ENCODE data around the gene TANGO6.
A peak's percentile ranks its signal among the peaks of the same experiment; 100 is the strongest.

Gene TANGO6

DNA sequence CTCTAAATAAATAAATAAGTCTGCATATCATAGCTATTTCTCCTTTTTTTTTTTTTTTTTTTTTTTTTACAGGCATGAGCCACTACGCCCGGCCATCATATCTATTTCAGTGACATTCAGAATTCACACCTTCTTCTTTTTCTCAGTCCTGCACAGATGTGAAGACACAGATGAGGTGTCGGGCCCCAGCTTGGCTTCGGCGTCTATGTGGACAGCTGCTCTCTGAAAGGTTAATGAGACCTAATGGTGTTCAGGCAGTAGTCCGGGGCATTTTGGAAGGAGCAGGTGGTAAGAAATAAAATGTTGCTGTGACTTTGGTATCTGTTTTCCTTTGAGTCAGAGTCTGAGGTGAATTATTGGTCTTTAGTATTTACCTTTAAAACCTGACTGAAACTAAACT is 23.6 kb downstream of the TANGO6 start:
- no peak for DNase-seq (ENCODE audit: low spot score)

DNA sequence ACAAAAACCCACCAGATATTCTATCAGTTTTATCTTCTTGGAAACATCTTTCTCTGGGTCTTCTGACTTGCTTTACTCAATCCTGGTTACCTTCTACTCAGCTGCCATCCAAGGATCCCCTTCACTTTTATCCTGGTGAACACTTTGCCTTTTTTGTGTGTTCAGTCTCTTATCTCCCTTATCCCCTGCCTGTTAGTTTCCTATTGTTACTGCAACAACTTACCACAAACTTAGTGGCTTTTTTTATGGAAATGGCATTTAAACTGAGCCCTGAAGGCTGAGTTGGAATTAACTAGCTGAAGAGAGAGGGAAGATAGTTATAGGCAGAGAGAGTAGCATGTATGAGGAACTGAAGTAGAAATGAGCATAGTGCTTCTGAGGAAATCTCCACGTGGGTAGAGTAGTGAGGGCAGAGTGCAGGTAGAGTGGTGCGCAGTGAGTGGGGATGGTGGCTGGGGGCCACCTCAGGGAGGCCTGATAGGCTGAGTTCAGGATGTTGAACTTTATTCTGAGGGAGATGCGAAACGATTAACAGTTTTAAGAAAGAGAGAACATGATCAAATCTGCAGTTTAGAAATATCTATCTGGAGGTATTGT is 26.3 kb downstream of the TANGO6 start:
- no peak for DNase-seq (ENCODE audit: low spot score)

DNA sequence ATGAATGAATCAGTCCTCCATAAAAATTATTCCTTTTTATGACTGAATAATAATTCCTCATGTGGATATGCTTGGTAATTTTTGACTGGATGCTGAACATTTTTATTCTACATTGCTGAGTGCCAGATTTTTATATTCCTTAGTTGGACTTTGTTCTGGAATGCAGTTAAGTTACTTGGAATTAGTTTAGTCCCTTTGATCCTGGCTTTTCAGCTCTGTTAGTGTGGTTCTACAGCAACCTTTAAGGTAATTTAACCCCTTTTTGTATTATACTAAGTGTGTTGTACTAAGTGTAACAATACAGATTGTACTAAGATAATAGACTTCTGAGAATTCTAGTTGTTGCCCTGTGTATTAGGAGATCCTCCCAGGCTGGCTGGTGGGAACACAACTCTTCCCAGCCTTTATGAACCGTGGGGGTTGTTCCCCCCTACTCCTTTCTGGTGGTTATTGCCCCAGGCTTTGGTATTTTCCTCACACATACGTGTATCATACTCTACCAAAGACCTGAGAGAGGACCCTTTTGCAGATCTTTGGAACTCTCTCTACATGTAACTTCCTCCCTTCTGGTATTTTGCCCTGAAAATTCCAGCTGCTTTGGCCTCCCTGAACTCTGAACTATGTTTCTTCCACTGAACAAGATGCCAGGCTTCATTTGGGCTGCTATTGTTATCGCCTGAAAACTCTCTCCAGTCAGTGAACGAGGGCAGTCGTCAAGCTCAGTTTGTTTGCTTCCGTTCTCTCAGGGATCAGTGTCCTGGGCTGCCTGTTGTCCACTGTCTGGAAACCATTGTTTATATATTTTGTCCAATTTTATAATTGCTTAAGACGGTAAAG is 30.5 kb downstream of the TANGO6 start:
- no peak for DNase-seq (ENCODE audit: low spot score)

DNA sequence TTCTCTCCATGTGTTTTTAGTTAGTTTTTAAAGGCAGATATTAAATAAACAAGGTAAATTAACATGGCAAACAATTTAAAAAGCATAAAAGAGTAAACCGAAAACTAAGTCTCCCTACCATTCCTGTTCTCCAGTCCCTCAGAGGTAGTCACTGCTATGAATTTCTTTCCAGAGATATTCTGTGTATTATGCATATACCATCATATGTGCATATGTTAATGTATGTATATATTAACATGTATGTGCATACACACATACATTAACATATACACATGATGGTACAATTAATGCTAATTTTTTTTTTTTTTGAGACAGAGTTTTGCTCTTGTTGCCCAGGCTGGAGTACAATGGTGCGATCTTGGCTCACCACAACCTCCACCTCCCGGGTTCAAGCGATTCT is 32.5 kb downstream of the TANGO6 start:
- DNase-seq (ENCODE audit: low spot score) = no peak

DNA sequence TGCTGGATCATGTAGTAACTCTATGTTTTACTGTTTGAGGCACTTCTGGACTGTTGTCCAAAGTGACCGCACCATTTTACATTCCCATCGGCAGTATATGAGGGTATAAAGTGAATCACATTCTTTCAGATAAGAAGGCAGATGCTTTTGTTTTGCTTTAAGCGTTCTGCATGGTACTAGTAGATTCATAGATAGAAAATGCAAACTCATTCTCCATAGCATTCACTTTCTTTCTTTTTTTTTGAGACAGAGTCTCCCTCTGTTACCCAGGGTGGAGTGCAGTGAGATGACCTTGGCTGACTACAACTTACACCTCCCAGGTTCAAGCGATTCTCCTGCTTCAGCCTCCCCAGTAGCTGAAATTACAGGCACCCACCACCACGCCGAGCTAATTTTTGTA is 40.4 kb downstream of the TANGO6 start:
- DNase-seq (ENCODE audit: low spot score) = no peak

DNA sequence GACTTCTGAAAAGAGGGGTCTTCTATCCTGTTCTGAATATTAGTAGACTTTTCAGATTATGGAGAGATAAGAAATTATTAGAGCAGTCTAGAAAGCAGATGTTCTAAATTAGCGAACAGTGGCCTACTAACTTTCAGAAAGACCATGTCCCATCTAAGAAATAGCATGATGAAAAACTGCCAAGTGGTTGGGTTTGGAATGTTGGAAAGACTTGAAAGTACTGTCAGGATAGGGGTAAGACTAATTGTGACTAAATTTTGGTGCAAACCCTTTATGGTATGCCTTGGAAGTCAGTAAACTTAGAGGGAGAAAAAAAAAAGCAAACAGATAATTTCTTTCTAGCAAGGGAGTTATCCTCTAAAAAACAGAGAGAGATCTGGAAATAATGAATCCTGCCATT is 41.1 kb downstream of the TANGO6 start:
- DNase-seq (ENCODE audit: low spot score) = no peak

DNA sequence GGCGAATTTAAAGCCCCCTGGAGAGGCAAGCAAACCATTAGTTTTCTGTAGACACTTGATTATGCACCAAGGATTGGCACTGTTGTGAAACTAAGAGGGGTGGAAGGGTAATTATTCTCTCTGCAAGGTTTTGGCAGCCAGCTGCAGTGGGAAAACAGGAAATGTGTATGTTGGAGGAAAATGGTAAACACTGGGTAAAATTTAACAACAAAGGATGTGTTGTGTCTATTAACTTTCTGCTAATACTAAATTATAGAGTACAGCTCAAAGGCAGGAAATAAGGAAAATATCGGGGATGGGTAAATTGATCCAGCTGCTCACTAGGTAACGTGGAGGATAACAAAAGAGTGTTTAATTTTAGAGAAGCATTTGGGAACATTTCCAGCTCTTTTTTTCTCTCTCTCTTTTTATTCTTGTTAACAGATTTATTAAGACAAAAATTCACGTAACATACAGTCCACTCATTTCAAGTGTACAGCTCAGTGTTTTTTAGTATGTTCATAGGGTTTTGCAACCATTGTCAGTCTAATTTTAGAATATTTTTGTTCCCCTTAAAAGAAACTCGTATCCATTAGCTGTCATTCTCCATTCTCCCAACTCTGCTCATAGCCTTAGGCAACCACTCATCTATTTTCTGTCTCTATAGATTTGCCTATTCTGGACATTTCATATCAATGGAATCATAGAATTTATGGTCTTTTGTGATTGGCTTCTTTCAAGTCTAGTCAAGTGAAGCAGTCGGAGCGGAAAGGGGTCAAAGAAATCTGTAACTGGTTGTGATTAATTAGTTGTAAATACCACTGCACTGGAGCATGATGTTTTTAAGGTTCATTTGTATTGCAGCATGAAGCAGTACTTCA is 41.8 kb downstream of the TANGO6 start:
- DNase-seq (ENCODE audit: low spot score) = no peak

DNA sequence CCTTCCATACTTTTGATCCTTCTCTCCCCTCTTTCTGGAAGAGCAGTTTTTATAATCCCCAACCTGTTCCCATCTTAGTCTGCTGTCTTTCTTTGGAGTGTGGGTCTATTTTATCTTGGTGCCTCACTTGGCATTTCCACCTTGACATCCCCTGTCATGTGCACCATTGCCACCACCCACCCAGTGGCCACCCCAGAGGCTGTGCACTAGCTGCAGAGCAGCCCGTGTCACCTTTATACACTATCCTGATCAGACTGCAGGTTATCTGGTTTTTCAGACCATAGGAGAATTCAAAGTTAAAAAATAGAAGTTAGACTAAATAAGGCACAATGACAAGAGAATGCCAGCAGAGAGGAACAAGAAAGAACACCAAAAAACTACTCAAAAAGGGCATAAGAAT is 43.8 kb downstream of the TANGO6 start:
- no peak for DNase-seq (ENCODE audit: low spot score)

DNA sequence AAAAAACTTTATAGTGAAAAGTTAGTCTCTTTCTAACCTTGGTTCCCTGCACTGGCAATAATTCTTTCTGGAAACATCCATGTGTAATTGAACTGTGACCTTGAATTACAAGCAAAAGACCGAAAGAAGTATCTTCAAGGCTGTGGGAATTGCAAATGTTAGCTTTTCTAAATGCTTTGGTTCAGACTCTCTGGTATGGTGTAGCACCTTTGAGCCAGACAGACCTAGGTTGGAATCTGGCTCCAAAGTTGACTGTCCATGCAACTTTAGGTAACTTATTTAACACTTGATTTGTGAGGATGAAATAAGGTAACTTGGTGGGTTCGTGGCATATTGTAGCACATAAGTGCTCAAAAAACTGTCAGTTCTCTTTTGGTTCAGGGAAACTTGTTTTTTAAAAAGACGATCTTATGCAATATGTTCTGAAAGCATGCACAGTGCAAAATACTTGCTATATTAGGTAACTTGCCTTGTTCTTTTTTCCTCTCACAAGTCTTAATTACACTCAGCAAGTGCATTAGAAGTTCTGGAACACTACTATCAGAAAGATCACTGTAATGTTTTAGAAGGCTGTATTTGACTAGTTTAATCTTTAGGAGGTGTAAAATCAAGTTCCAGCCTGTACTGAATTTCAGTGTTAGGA is 46.3 kb downstream of the TANGO6 start:
- no peak for DNase-seq (ENCODE audit: low spot score)

DNA sequence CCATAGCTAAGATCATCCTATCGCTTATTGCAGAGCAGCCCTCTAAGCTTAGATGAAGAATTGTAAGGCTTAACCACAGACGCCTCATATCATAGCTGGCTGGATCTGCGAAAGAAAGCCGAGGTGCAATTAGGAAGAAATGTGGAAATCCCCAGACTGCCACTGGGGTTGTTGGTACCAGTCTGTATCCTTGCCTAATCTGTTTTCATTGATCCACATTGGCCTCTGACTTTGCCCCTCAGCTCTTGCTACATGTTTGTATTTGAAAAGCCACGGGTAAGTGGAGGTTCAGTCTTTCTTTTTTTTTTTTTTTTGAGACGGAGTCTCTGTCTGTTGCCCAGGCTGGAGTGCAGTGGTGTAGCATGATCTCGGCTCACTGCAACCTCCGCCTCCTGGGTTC is 48.9 kb downstream of the TANGO6 start:
- no peak for DNase-seq (ENCODE audit: low spot score)

DNA sequence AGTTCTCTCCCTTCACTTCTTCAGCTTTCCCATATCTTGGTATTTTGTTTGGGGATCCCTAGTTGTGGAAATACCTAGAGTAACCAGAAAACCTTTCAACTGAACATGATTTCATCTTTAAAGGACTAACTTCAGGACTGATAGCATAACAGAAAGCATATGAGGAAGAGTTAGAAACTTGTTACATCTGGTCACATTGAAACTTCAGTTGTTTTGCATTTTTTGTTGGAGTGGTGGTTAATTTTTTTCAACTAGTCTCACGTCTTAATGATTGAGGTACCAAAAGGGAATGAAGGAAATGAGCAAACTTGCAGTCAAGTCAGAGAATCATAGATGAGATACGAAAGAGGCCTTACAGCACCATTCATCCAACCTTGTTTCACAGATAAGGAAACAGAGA is 49.6 kb downstream of the TANGO6 start:
- no peak for DNase-seq (ENCODE audit: low spot score)

DNA sequence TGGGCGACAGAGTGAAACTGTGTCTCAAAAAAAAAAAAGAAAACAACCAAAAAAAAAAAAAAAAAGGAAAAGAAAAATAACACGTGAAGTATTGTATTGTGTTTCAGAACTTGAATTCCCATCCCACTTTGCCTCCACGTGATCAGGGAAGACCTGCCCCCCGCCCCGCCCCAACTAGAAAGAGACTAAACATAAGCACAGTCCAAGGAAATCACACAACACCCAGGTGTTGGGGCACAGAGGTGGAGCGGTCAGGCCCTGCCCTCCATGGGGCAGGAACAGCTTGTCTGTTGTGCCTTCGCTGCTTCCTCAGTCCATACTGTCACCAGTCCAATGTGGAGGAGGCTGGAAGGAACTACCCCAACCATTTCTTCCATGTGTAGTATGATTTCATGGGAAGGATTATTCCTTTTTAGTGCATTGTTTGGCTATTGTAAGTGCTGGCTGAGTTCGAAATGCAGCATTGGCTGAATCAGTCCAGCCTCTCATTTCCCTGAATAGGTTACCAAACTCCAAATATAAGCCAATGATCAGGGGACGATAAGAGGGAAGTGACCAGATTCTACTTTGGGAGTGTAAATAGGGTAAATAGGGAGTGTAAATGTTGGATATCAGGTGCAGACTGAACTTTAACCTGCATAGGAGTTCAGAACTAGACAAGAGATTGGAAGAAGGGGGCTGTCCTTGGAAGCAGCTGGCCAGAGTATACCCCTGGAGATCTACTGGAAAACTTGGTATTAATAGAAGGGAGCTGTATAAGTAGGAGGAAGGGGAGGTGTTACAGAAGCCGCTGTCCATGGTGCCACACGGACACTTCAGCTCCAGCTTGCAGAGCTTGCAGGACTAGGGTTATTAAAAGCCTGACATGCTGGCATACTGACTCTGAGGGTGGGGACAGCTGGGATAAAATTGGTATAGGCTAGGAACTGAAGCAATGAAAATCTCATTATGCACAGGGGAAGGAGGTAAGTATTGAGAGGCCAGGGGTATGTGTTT is 50.7 kb downstream of the TANGO6 start:
- DNase-seq (ENCODE audit: low spot score) = no peak

DNA sequence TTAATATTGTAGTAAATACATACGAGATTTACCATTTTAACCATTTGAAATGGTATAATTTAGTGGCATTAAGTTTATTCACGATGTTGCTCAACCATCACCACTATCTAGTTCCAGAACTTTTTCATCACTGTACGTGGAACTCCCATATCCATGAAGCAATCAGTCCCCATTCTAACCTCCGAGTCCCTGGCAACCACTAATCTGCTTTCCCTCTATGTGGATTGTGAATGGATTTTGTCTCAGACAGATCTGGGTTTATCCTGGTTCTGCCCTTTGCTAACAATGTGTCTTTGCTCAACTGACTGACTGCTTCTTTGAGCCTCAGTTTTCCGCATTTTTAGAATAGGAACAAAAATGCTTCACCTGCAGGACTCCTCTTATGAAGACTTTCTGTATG is 51.4 kb downstream of the TANGO6 start:
- DNase-seq (ENCODE audit: low spot score) = no peak

DNA sequence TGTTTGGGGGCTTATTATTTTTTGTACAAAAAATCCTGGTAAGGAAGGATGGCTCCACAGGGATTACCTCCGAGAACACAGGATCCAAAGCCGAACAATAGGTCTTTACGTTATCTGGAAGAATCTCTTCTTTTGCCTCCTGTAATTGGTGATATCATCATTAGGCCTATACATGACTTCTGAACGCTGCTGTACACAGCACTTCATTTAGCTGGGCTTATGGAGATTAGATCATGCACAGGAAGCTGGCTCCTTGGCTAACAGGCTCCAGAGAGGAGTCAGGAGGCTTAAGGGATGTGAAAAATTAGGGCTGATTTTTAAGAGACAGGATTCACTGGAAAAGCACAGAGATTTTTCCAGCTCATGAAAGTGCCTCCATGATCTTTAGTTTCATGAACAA is 54.7 kb downstream of the TANGO6 start:
- DNase-seq (ENCODE audit: low spot score) = no peak

DNA sequence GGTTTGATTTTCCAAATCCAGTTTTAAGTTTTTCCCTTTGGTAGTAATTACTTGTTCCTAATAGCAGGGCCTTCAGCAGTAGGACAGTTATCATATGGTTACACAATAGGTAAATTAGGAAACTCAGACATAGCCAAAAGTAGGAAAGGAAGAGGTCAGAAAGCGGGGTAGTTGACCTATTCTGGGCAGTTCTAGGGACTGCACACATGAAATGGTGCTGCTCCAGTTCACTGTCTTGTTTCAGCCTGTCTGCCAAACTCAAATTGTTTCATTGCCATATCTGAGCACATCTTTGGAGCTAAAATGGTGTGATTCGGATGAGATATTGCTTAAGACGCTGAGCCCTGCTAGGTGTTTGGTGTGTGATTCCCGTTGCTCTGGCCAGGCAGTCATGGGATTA is 56.7 kb downstream of the TANGO6 start:
- DNase-seq (ENCODE audit: low spot score) = no peak

DNA sequence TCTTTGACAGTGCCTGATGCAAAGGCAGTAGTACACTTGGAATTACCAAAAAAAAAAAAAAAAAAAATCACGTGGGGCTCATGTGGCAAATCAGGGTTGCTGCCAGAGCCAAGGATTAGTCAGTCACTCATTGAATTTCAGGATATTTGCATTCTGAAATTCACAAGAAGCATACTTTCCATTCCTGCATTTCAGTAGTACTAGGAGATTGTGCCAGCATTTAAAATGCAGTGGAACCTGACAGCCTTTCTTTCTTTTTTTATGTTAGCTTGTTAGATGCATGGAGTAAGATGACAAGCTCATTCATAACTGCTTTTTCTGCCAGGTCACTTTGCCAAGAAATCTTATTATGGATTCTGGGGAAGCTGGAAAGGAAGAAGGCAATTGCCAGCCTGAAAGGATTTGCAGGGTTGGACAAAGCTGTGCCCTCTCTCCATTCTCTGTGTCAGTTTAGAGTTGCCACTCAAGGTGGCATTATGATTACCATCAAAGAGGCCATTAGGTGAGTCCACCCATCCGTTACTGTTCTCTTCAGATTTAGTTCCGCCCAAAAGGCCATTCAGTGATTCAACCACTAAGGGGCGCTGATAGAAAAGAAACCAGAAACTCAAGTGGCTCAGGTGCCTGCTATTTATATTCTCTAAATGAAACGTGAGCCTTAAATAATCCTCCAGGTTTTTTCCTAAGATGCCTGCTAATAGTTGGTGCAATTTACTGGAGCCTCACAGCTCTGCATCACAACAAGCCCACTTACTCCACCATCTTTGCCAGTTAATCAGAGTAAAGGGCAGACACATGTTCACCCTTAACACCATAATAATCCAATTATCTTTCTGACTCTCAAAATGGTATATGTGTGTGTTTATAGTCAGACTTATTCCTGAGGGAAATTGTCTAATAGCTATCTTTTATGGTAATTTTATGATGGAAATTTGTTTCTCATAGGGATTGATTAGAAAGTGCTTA is 59.0 kb downstream of the TANGO6 start:
- peak; percentile 70 for DNase-seq (ENCODE audit: low spot score)

DNA sequence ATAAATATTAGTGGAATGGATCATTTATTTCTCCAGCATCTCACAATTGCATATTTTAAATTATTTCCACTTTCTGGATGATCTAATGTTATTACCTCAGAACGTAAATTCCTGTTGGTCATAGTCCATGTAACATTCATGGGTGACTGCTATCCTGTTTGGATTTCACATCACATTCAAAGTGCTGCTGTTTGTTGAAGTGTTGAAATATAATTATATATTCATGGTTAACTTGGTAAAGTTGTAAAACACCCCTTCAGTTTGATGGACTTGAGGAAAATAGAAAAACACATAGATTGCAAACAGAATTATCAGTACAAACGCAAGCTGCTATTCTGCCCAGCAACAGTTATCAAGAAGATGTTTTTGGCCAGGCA is 59.6 kb downstream of the TANGO6 start:
- DNase-seq (ENCODE audit: low spot score) = no peak

DNA sequence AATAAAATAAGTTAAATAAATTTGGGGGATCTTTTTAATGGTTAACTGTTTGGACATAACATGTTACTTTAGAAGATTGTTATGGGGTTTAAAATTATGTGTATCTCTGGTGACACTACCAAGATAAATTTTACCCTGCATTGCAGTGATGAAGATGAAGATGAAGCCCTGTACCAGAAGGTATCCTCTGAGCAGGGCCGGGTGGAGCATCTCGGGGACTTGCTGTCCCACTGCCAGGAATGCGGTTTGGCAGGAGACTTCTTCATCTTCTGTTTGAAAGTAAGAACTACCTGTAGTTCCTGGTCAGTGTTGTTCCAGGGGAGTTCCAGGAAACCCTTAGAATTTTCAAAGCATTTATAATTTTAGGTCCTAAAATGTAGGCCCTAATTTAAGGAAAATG is 64.0 kb downstream of the TANGO6 start:
- no peak for DNase-seq (ENCODE audit: low spot score)

DNA sequence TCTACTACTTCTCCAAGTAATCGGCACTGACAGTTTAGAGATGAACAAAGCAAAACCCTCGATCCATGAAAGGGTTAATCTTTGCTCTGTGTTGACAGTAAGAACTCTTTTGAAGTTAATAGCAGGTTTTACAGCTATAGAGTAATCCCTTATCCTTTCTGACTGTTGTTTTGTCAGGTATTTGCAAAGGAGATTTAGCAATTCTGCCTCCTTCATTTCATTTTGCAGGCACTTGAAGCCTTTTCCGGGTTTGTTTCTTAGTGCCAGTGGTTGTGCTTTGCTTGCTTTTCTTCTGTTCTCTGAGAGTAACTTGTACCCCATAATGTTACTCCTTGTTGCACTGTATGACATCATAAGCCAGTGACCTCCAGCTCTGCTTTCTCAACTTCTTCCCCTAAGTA is 64.5 kb downstream of the TANGO6 start:
- DNase-seq (ENCODE audit: low spot score) = no peak

DNA sequence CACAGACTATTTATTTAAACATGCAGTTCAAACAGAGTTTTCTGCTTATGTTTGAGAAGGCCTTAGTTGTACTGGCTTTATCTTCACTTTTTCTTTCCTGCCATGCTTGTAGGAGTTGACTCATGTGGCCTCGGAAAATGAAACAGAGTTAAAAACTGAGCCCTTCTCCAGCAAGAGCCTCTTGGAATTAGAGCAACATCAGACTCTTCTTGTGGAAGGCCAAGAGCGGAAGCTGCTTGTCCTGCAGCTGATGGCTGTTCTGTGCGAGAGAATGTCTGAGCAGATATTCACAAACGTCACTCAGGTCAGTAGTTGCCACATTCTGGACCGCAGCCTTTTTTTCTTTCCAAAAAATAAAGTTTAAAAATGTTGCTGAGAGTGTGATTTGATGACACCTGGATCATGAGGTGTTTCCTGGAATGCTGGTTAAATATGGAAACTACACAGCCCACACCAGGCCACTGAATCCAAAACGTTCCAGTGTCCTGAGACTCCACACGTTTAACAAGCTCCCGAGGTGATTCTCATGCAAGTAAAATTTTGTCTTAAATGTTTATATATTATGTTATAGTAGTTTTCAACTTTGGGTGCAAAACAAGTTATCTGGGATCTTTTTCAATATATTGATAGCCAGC is 65.9 kb downstream of the TANGO6 start:
- no peak for DNase-seq (ENCODE audit: low spot score)

Data from globus pallidus (tissue), 1 donor.